HG02938 (cell line): ENCODE results near the gene TMUB2.
"Not testable (repeated sequence)": the region's sequence is repeated elsewhere in the genome, so short reads cannot be mapped to it uniquely, and the experiment has no call there.

Experiments
- ATAC-seq: cut with Tn5 transposase; IDR thresholded peaks from one replicate; pipeline ENCODE4 v1.9.1; 2021; ENCODE audit warnings: mild to moderate bottlenecking, moderate library complexity; ENCODE audit not compliant: unreplicated experiment

Gene TMUB2

GRCh38 chr17:44186307-44187130, at the start of gene TMUB2:
Gene TMUB2 (plus strand): TSS chr17:44186972. CDS start chr17:44187709, 737 bp downstream.
- peak; percentile 92 for ATAC-seq

DNA sequence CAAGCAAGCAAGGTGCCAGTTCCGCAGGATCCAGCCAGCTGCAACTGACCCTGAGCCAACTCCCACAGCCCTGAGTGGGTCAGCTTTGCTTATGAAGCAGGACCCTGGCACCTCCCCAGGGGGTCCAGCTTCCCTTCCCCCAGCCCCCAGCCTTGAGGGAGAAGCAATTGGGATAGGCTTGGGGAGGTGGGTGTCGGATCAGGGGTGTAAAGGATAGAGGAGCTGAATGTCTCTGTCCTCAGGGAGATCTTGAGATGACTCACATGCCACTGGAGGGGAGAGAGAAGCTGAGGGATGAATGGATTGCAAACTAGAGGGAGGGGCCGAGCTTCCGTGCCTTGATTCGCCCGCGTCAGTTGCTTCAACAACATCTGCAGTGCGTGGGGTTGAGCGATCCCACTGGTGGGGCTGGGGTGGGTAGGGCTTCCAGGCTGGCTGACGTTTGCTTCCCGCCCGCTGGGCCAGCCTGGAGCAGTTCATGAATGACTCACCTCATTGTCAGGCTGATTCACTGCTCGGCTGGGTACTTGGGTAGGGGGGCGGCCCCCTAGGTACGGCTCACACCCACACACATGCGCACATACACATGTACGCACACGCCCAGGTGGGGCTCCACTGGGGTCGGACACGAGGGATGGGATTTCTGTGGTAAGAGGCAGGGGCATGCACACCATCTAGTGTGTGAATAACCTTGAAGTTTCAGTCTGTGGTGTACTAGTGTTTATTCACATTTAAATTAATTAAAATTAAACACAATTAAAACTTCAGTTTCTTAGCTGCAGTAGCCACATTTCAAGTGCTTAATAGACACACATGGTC, 48.7 kb upstream of the TMUB2 start:
- ATAC-seq = no peak

- ATAC-seq = not testable (repeated sequence)
Observed at GRCh38 chr17:44143921-44144320, 42.9 kb upstream of the TMUB2 start.

- ATAC-seq = no peak
Observed at GRCh38 chr17:44144966-44145739, 41.6 kb upstream of the TMUB2 start.

GRCh38 chr17:44146375-44147346, 40.1 kb upstream of the TMUB2 start:
- ATAC-seq = no peak

DNA sequence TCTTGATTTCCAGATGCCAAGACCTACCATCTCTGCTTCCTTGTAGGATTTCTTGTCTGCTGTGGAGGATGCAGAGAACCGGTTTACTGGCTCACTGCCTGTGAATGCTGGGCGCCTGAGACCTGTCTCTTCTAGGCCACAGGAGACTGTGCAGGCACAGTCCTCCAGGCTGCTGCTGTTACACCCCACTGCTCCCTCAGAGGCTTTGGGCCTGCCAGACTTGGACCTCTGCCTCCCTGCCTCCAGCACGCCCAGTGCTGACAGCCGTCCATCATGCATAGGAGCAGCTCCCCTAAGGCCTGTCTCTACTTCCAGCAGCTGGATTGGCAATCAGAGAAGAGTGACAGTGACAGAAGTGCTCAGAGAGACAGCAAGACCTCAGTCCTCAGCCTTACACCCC, 39.0 kb upstream of the TMUB2 start:
- no peak for ATAC-seq

DNA sequence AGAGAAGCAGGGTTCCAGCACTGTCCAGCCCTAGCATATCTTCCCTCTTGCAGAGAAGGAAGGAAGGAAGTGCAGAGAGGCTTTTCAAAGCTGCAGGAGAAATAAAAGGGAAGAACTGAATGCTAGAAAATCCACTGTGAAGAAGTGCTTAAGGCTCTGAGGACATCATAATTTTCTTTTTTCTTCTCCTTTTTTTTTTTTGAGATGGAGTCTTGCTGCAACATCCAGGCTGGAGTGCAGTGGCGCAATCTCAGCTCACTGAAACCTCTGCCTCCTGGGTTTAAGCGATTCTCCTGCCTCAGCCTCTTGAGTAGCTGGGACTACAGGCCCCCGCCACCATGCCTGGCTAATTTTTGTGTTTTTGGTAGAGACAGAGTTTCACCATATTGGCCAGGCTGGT, 37.7 kb upstream of the TMUB2 start:
- not testable (repeated sequence) for ATAC-seq

- no peak for ATAC-seq
Observed at GRCh38 chr17:44149750-44150329, 36.9 kb upstream of the TMUB2 start.

DNA sequence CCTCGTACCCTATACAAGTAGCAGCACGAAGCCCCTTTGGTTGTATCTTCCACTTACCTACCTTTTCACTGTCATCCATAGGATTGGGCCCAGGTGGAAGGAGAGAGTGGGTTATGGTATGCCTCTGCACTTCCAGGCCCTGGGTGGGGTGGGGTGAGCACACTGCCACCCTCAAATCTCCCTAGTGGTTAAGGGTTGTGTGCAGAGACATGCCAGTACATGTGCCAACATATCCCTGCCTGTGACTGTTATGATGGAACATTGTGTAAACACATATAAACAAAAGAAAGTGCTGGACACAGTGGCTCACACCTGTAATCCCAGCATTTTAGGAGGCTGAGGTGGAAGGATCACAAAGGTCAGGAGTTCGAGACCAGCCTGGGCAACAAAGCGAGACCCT, 33.9 kb upstream of the TMUB2 start:
- no peak for ATAC-seq

- no peak for ATAC-seq
Observed at GRCh38 chr17:44155488-44155887, 31.3 kb upstream of the TMUB2 start.

- ATAC-seq = no peak
Observed at GRCh38 chr17:44159519-44160210, 27.1 kb upstream of the TMUB2 start.

DNA sequence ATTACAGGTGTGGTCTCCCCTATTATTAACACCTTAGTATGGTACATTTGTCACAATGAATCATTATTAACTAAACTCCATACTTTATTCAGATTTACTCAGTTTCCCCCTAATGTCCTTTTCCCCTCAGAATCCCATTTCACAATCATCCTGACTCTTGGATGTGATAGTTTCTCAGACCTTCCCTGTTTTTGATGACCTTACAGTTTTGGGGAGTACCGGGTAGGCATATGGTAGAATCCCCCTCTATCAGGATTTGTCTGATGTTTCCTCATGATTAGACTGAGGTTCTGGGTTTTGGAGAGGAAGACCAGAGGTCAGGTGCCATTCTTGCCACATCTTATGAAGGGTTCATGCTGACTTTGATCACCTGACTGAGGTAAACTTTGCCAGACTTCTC, 22.3 kb upstream of the TMUB2 start:
- no peak for ATAC-seq

GRCh38 chr17:44167181-44167861, 19.5 kb upstream of the TMUB2 start:
- no peak for ATAC-seq

DNA sequence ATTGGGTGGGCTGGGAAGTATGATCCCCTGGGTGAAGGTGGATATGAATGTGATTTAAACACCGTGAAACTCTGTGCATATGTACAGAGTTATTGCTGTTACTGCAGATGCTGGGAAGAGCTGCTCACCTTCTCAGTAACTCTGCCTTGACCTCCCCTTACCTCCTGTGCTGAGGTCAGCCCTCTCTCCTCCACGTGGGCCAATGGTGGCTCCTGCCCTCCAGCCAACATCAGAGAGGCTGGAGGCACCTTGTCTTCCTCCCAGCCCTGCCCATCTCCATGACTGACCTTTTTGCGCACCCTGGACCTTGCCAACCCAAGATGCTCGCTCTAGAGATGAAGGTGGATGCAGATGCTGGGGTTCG, 16.7 kb upstream of the TMUB2 start:
- no peak for ATAC-seq

DNA sequence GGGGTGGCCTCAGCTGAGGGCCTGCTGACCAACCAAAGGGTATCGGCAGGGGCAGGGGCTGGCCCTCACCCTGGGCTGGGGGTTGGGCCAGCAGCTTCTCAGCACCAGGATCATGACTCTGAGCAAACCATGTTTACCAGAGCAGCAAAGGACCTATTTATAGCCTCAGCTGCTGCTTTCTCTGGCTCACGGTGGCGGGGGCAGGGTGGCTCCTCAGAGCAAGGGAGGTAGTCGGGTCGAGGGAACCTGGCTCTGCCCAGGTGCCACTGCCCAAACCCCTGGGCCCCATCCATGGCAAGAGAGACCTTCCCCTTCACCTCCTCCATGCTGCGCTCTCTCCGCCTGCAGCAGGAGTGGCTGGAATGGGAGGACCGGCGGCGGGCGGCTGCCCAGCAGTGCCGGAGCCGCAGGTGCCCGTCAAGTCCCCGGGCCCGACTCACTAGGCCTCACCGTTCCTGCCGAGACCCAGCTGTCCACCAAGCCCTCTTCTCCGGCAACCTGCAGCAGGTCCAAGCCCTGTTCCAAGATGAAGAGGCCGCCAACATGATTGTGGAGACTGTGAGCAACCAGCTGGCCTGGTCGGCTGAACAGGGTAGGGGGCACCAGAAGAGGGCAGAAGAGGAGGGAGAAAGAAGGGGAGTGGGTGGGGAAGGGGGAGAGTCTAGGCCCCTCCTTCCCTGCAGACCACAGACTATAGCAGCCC, 16.1 kb upstream of the TMUB2 start, which contains the start of gene ASB16:
ASB16 (plus strand) TSS at position 206 of the 703 bp plus-strand sequence; CDS start at position 292, 86 bp downstream.
- ATAC-seq = no peak

- ATAC-seq = no peak
Observed at GRCh38 chr17:44171931-44172455, 14.8 kb upstream of the TMUB2 start.

- ATAC-seq = no peak
Observed at GRCh38 chr17:44174427-44174826, 12.3 kb upstream of the TMUB2 start.

- no peak for ATAC-seq
Observed at GRCh38 chr17:44176257-44176656, 10.5 kb upstream of the TMUB2 start.
